Keratinocyte (primary cell): ENCODE measurements around the gene ZFYVE28. TPM values are rescaled to one million over a fixed set of nuclear protein-coding genes. Genes with fewer than 3 reads are reported as not detected.

Source experiments
- DNase-seq: peaks from one replicate; pipeline ENCODE4 v3.0.0-alpha.2; 2011; ENCODE audit warnings: low read depth, missing footprints, low spot score
- FAIRE-seq: peaks from 2 replicates; lab custom pipeline; 2011; peaks lifted over from hg19 to GRCh38; lab: Jason Lieb, UNC
- H2AFZ ChIP-seq: 2 replicates; pipeline ENCODE4 v1.6.0; 2012; ENCODE audit warnings: low read length, control low read depth, inconsistent platforms; ENCODE audit not compliant: control insufficient read depth
- H3K27ac ChIP-seq: 2 replicates; pipeline ENCODE4 v1.5.1; 2011; ENCODE audit warnings: low read length; ENCODE audit not compliant: control insufficient read depth, insufficient read depth
- H3K27me3 ChIP-seq: 3 replicates; pipeline ENCODE4 v1.6.0; 2011; ENCODE audit warnings: low read length; ENCODE audit not compliant: control insufficient read depth, insufficient read depth; ENCODE audit errors: extremely low read depth
- H3K36me3 ChIP-seq, 2 experiments: 2 replicates in 1 of 2; 3 replicates in 1 of 2; pipeline ENCODE4 v1.5.1; 2011; ENCODE audit warnings: low read length in 2 of 2, mild to moderate bottlenecking in 1 of 2; ENCODE audit not compliant: control insufficient read depth in 2 of 2, insufficient read depth in 2 of 2; ENCODE audit errors: extremely low read depth in 1 of 2
- H3K4me1 ChIP-seq: 3 replicates; pipeline ENCODE4 v1.5.1; 2011; ENCODE audit warnings: low read length; ENCODE audit not compliant: control insufficient read depth, insufficient read depth; ENCODE audit errors: extremely low read depth
- H3K4me2 ChIP-seq: 3 replicates; pipeline ENCODE4 v1.6.0; 2011; ENCODE audit warnings: low read depth, low read length; ENCODE audit not compliant: control insufficient read depth, insufficient read depth; ENCODE audit errors: extremely low read depth
- H3K4me3 ChIP-seq, 3 experiments: fragments of 200-600 bp in 1 of 3; sonication (generic) in 1 of 3; 2 replicates in 2 of 3; 3 replicates in 1 of 3; pipeline ENCODE4 v1.5.1; 2011 to 2016; ENCODE audit warnings: low read length in 3 of 3, mild to moderate bottlenecking in 3 of 3, control low read depth in 2 of 3, inconsistent platforms in 1 of 3, low read depth in 1 of 3, mixed read lengths in 1 of 3, mixed run types in 1 of 3, moderate library complexity in 1 of 3; ENCODE audit not compliant: control insufficient read depth in 2 of 3, insufficient read depth in 2 of 3; ENCODE audit errors: extremely low read depth in 1 of 3
- H3K79me2 ChIP-seq: 2 replicates; pipeline ENCODE4 v1.6.0; 2012; ENCODE audit warnings: low read length; ENCODE audit not compliant: control insufficient read depth, insufficient read depth
- H3K9ac ChIP-seq: 3 replicates; pipeline ENCODE4 v1.6.0; 2011; ENCODE audit warnings: low read length; ENCODE audit not compliant: control insufficient read depth, insufficient read depth; ENCODE audit errors: extremely low read depth
- H3K9me1 ChIP-seq: 3 replicates; pipeline ENCODE4 v1.6.0; 2011; ENCODE audit warnings: low read length; ENCODE audit not compliant: control insufficient read depth, insufficient read depth; ENCODE audit errors: extremely low read depth
- H3K9me3 ChIP-seq: 2 replicates; pipeline ENCODE4 v1.5.1; 2012; ENCODE audit warnings: low read depth, low read length; ENCODE audit not compliant: control insufficient read depth
- H4K20me1 ChIP-seq: 3 replicates; pipeline ENCODE4 v1.6.0; 2011; ENCODE audit warnings: low read length; ENCODE audit not compliant: control insufficient read depth, insufficient read depth; ENCODE audit errors: extremely low read depth
- CTCF ChIP-seq, 3 experiments: IDR thresholded peaks in 1 of 3; conservative IDR thresholded peaks in 1 of 3; optimal IDR thresholded peaks in 1 of 3; 2 replicates in 2 of 3; 3 replicates in 1 of 3; pipeline versions ENCODE3 to v1.5.1; 2011; ENCODE audit warnings: low read length in 3 of 3, mild to moderate bottlenecking in 3 of 3, moderate library complexity in 2 of 3, control low read depth in 1 of 3, inconsistent platforms in 1 of 3; ENCODE audit not compliant: insufficient read depth in 2 of 3; ENCODE audit errors: extremely low read depth in 1 of 3
- EZH2 ChIP-seq: IDR thresholded peaks from one replicate; pipeline ENCODE4 v1.6.1; 2012; ENCODE audit warnings: inconsistent platforms, mild to moderate bottlenecking, low read length, moderate library complexity
- dilution Hi-C: fragments of 300-500 bp; cut with MboI; formaldehyde crosslinking; loops from one replicate; pipeline ENCODE4 v1.7.0; 2020; ENCODE audit warnings: low sequenced_read_pairs; ENCODE audit not compliant: extremely low pct_ligation_motif_present
- polyA plus RNA-seq, 5 experiments: library from polyadenylated mRNA; depleted of rRNA in 3 of 5; stranded (reverse) in 3 of 5; stranded (forward) in 1 of 5; unstranded in 1 of 5; fragments of >200 nt; gene quantifications; 1 replicate in 1 of 5; 2 replicates in 3 of 5; 3 replicates in 1 of 5; pipeline versions ENCODE4 v1.2.1 to v1.2.3, GENCODE V29; 2011 to 2012; ENCODE audit warnings: missing spikeins in 2 of 5, low read depth in 1 of 5, low replicate concordance in 1 of 5

Gene ZFYVE28
- polyA plus RNA-seq, 1 donor (not counting 4 experiments of a cell fraction or from before 2014, with no cell fraction given) = 0.33 TPM

GRCh38 chr4:2352171-2352570 lies 66.3 kb downstream of the ZFYVE28 start:
- FAIRE-seq = no peak
- no peak overlapping the region for H3K9ac ChIP-seq
- no peaks in the 10 kb centered on the region for H3K4me1 ChIP-seq
- no peak overlapping the region for H3K4me2 ChIP-seq
- TF ChIP-seq EZH2 = no peak
- no peak for TF ChIP-seq CTCF (optimal IDR thresholded peaks at IDR 0.05 in 1 of 3, IDR thresholded peaks at IDR 0.05 in 1 of 3, conservative IDR thresholded peaks at IDR 0.05 in 1 of 3; ENCODE audit: extremely low read depth in 1 of 3, insufficient read depth in 2 of 3, low read length in 3 of 3)
- no peaks in the 10 kb centered on the region for H4K20me1 ChIP-seq
- no peaks in the 10 kb centered on the region for H3K9me1 ChIP-seq
- H3K36me3 ChIP-seq = no peaks in the 10 kb centered on the region
- H3K79me2 ChIP-seq = no peaks in the 10 kb centered on the region
- no peak overlapping the region for H2AFZ ChIP-seq
- no peaks in the 10 kb centered on the region for H3K9me3 ChIP-seq
- no peak for DNase-seq
- no peak overlapping the region for H3K4me3 ChIP-seq
- dilution Hi-C loops = no loop called here
- no peak overlapping the region for H3K27ac ChIP-seq
- H3K27me3 ChIP-seq = no peaks in the 10 kb centered on the region

GRCh38 chr4:2350982-2351381 lies 67.5 kb downstream of the ZFYVE28 start:
- Histone ChIP-seq H4K20me1 (no peaks in the 10 kb centered on the region), H3K27ac (no peak overlapping the region), H3K36me3 (no peaks in the 10 kb centered on the region), H3K4me1 (no peaks in the 10 kb centered on the region), H3K9me3 (no peaks in the 10 kb centered on the region), H3K4me2 (no peak overlapping the region), H3K9ac (no peak overlapping the region), H2AFZ (no peak overlapping the region), H3K79me2 (no peaks in the 10 kb centered on the region), H3K9me1 (no peaks in the 10 kb centered on the region), H3K4me3 (no peak overlapping the region), H3K27me3 (no peaks in the 10 kb centered on the region)
- no peak for DNase-seq
- TF ChIP-seq EZH2 (no peak), CTCF (optimal IDR thresholded peaks at IDR 0.05 in 1 of 3, IDR thresholded peaks at IDR 0.05 in 1 of 3, conservative IDR thresholded peaks at IDR 0.05 in 1 of 3; ENCODE audit: extremely low read depth in 1 of 3, insufficient read depth in 2 of 3, low read length in 3 of 3) (no peak)
- no peak for FAIRE-seq
- dilution Hi-C loops = no loop called here
